Measurements from ENCODE around the gene ERC1.

Gene ERC1

DNA sequence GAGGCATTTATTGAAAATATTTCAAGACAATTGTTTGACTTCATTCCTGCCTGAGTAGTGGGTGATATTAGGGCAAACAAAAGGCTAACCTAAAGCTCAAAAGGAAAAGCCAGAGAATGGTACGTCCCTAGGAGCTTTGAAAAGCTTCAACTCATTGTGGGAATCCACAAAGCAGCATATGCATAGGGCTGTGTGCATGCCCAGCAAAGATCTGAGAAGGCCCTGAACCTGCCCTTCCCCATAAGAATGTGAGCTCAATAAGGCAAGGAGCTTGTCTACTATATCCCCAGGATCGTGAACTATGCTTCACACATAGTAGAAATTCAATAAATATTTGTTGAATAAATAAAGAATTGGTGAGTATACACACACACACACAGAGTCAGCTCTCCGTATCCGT is 22.5 kb upstream of the ERC1 start:
- H3K4me3 ChIP-seq (replicated peaks; ENCODE audit: insufficient read depth, low read length) = no peak overlapping the region
- TF ChIP-seq SPI1 (IDR thresholded peaks at IDR 0.05; ENCODE audit: borderline replicate concordance, low read depth) (no peak), GABPA (IDR thresholded peaks at IDR 0.05; ENCODE audit: low read depth) (no peak), POLR2AphosphoS5 (IDR thresholded peaks at IDR 0.05; ENCODE audit: low read depth) (no peak)
- TF ChIP-seq, protein P1, sequence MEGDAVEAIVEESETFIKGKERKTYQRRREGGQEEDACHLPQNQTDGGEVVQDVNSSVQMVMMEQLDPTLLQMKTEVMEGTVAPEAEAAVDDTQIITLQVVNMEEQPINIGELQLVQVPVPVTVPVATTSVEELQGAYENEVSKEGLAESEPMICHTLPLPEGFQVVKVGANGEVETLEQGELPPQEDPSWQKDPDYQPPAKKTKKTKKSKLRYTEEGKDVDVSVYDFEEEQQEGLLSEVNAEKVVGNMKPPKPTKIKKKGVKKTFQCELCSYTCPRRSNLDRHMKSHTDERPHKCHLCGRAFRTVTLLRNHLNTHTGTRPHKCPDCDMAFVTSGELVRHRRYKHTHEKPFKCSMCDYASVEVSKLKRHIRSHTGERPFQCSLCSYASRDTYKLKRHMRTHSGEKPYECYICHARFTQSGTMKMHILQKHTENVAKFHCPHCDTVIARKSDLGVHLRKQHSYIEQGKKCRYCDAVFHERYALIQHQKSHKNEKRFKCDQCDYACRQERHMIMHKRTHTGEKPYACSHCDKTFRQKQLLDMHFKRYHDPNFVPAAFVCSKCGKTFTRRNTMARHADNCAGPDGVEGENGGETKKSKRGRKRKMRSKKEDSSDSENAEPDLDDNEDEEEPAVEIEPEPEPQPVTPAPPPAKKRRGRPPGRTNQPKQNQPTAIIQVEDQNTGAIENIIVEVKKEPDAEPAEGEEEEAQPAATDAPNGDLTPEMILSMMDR (IDR thresholded peaks at IDR 0.05; ENCODE audit: insufficient read depth, low read length) = no peak
- TF ChIP-seq, protein P2, sequence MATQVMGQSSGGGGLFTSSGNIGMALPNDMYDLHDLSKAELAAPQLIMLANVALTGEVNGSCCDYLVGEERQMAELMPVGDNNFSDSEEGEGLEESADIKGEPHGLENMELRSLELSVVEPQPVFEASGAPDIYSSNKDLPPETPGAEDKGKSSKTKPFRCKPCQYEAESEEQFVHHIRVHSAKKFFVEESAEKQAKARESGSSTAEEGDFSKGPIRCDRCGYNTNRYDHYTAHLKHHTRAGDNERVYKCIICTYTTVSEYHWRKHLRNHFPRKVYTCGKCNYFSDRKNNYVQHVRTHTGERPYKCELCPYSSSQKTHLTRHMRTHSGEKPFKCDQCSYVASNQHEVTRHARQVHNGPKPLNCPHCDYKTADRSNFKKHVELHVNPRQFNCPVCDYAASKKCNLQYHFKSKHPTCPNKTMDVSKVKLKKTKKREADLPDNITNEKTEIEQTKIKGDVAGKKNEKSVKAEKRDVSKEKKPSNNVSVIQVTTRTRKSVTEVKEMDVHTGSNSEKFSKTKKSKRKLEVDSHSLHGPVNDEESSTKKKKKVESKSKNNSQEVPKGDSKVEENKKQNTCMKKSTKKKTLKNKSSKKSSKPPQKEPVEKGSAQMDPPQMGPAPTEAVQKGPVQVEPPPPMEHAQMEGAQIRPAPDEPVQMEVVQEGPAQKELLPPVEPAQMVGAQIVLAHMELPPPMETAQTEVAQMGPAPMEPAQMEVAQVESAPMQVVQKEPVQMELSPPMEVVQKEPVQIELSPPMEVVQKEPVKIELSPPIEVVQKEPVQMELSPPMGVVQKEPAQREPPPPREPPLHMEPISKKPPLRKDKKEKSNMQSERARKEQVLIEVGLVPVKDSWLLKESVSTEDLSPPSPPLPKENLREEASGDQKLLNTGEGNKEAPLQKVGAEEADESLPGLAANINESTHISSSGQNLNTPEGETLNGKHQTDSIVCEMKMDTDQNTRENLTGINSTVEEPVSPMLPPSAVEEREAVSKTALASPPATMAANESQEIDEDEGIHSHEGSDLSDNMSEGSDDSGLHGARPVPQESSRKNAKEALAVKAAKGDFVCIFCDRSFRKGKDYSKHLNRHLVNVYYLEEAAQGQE (IDR thresholded peaks at IDR 0.05; ENCODE audit: insufficient replicate concordance, low read depth) = no peak
- H3K27me3 ChIP-seq (ENCODE audit: insufficient read depth, poor library complexity, severe bottlenecking) = no peaks in the 10 kb centered on the region
- H3K27ac ChIP-seq (replicated peaks) = no peak overlapping the region
- no peak for DNase-seq (ENCODE audit: low read depth in 1 of 2, low spot score in 1 of 2)

DNA sequence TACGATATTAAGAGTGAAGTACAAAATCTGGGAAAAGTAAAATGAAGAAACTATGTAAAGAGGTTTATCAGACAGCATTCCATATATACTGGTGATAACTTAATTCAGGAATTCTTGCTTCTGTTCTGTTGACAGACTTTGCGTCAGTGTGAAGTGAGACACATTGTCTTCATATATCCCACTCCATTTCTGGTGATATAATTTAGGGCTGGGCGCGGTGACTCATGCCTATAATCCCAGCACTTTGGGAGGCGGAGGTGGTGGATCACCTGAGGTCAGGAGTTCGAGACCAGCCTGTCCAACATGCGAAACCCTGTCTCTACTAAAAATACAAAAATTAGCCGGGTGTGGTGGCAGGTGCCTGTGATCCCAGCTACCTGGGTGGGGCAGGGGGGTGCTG is 21.2 kb upstream of the ERC1 start:
- Histone ChIP-seq H3K4me3 (replicated peaks; ENCODE audit: insufficient read depth, low read length) (no peak overlapping the region), H3K27ac (replicated peaks) (no peak overlapping the region), H3K27me3 (ENCODE audit: insufficient read depth, poor library complexity, severe bottlenecking) (no peaks in the 10 kb centered on the region)
- TF ChIP-seq, protein P2 (IDR thresholded peaks at IDR 0.05; ENCODE audit: insufficient replicate concordance, low read depth) = no peak
- TF ChIP-seq, protein P1 (IDR thresholded peaks at IDR 0.05; ENCODE audit: insufficient read depth, low read length) = no peak
- TF ChIP-seq GABPA (IDR thresholded peaks at IDR 0.05; ENCODE audit: low read depth) = no peak
- no peak for TF ChIP-seq POLR2AphosphoS5 (IDR thresholded peaks at IDR 0.05; ENCODE audit: low read depth)
- no peak for TF ChIP-seq SPI1 (IDR thresholded peaks at IDR 0.05; ENCODE audit: borderline replicate concordance, low read depth)
- DNase-seq (ENCODE audit: low read depth in 1 of 2, low spot score in 1 of 2) = no peak

DNA sequence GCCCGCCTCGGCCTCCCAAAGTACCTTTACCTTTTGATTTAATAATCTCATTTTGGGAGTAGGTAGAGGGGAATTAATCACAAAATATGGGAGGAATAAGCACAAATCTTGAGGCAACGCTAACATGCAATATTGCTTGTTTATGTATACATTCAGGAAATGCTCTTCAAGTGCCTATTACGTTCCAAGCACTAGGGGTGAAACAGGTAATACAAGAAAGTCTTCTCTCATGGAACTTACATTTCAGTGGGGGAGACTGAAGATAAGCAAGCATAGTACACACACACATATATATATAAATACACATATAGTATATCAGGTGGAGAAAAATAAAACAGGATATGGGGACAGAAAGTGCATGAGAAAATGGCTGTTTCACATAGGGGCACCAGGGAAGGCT is 19.0 kb upstream of the ERC1 start:
- DNase-seq (ENCODE audit: low read depth in 1 of 2, low spot score in 1 of 2) = no peak
- TF ChIP-seq GABPA (IDR thresholded peaks at IDR 0.05; ENCODE audit: low read depth) (no peak), SPI1 (IDR thresholded peaks at IDR 0.05; ENCODE audit: borderline replicate concordance, low read depth) (no peak), POLR2AphosphoS5 (IDR thresholded peaks at IDR 0.05; ENCODE audit: low read depth) (no peak)
- TF ChIP-seq, protein P2 (IDR thresholded peaks at IDR 0.05; ENCODE audit: insufficient replicate concordance, low read depth) = no peak
- TF ChIP-seq, protein P1 (IDR thresholded peaks at IDR 0.05; ENCODE audit: insufficient read depth, low read length) = no peak
- H3K4me3 ChIP-seq (replicated peaks; ENCODE audit: insufficient read depth, low read length) = no peak overlapping the region
- no peak overlapping the region for H3K27ac ChIP-seq (replicated peaks)
- no peaks in the 10 kb centered on the region for H3K27me3 ChIP-seq (ENCODE audit: insufficient read depth, poor library complexity, severe bottlenecking)
